H1 (cell line): ENCODE data around the gene SERINC4. TPM values are rescaled to one million over a fixed set of nuclear protein-coding genes. Genes with fewer than 3 reads are reported as not detected.
"Not testable (repeated sequence)": the region's sequence is repeated elsewhere in the genome, so short reads cannot be mapped to it uniquely, and the experiment has no call there.

ENCODE experiments used
- CTCF ChIA-PET: fragments of 300-600 bp; sonication (Branson Sonifier 250); formaldehyde crosslinking; loops from one replicate; lab custom pipeline; 2021; ENCODE audit not compliant: partially characterized antibody; lab: Charles Lee
- POLR2A ChIA-PET: fragments of 300-600 bp; sonication (Branson Sonifier 250); formaldehyde crosslinking; loops from one replicate; lab custom pipeline; 2021; ENCODE audit warnings: inconsistent platforms; ENCODE audit not compliant: partially characterized antibody; lab: Charles Lee
- DNase-seq, 2 experiments: peaks; one replicate each; pipeline versions ENCODE4 v3.0.0 to v3.0.0-alpha.2; 2010 to 2022; ENCODE audit warnings: low spot score in 2 of 2, low read depth in 1 of 2, mixed read lengths in 1 of 2
- FAIRE-seq: peaks from 2 replicates; lab custom pipeline; 2011; peaks lifted over from hg19 to GRCh38; lab: Jason Lieb, UNC
- H2AFZ ChIP-seq: 2 replicates; pipeline ENCODE4 v1.8.1; 2012; ENCODE audit warnings: low read length, inconsistent platforms
- H2AK5ac ChIP-seq: 2 replicates; pipeline ENCODE4 v1.6.1; 2013; ENCODE audit warnings: low read depth, low read length
- H2BK120ac ChIP-seq: replicated peaks from 2 replicates; pipeline ENCODE3; 2013; ENCODE audit warnings: low read depth, low read length, inconsistent platforms
- H2BK12ac ChIP-seq: 2 replicates; pipeline ENCODE4 v1.6.1; 2013; ENCODE audit warnings: low read depth, low read length
- H2BK15ac ChIP-seq: 2 replicates; pipeline ENCODE4 v1.6.1; 2013; ENCODE audit warnings: low read length
- H2BK20ac ChIP-seq: 2 replicates; pipeline ENCODE4 v1.6.1; 2013; ENCODE audit warnings: low read length
- H2BK5ac ChIP-seq: 2 replicates; pipeline ENCODE4 v1.6.1; 2013; ENCODE audit warnings: low read depth, low read length
- H3K14ac ChIP-seq: 2 replicates; pipeline ENCODE4 v1.6.1; 2013; ENCODE audit warnings: inconsistent platforms; ENCODE audit not compliant: insufficient read length
- H3K18ac ChIP-seq: 2 replicates; pipeline ENCODE4 v1.6.1; 2013; ENCODE audit warnings: low read length; ENCODE audit errors: extremely low read depth
- H3K23ac ChIP-seq: 2 replicates; pipeline ENCODE4 v1.6.1; 2013; ENCODE audit warnings: inconsistent platforms; ENCODE audit not compliant: insufficient read length
- H3K23me2 ChIP-seq: 2 replicates; pipeline ENCODE4 v1.6.1; 2013; ENCODE audit warnings: low read depth, low read length
- H3K27ac ChIP-seq: 2 replicates; pipeline ENCODE4 v1.6.1; 2011; ENCODE audit warnings: low read depth, low read length, inconsistent platforms
- H3K27me3 ChIP-seq, 4 experiments: replicated peaks in 1 of 4; 1 replicate in 1 of 4; 2 replicates in 3 of 4; pipeline versions ENCODE4 v1.6.1 to v1.8.1; 2011 to 2013; ENCODE audit warnings: low read length in 3 of 4, mild to moderate bottlenecking in 3 of 4, inconsistent platforms in 2 of 4, mixed read lengths in 2 of 4, moderate library complexity in 1 of 4; ENCODE audit not compliant: control insufficient read depth in 3 of 4, insufficient read depth in 3 of 4; ENCODE audit errors: extremely low read depth in 1 of 4
- H3K36me3 ChIP-seq, 4 experiments: 2 replicates each; pipeline versions ENCODE4 v1.6.1 to v1.8.1; 2011 to 2013; ENCODE audit warnings: mild to moderate bottlenecking in 4 of 4, low read length in 3 of 4, moderate library complexity in 2 of 4, control low read depth in 1 of 4, inconsistent platforms in 1 of 4; ENCODE audit not compliant: insufficient read depth in 4 of 4, control insufficient read depth in 2 of 4
- H3K4ac ChIP-seq: replicated peaks from 2 replicates; pipeline ENCODE3; 2013; ENCODE audit warnings: low read length, low read depth, mixed read lengths, inconsistent platforms; ENCODE audit not compliant: insufficient read length
- H3K4me1 ChIP-seq, 4 experiments: replicated peaks in 1 of 4; 1 replicate in 1 of 4; 2 replicates in 3 of 4; pipeline versions ENCODE4 v1.6.1 to v1.8.1; 2011 to 2013; ENCODE audit warnings: low read length in 3 of 4, inconsistent platforms in 2 of 4, mixed read lengths in 1 of 4; ENCODE audit not compliant: insufficient read depth in 4 of 4, control insufficient read depth in 3 of 4
- H3K4me2 ChIP-seq, 2 experiments: 2 replicates each; pipeline versions ENCODE4 v1.6.1 to v1.8.1; 2011 to 2013; ENCODE audit warnings: low read depth in 2 of 2, low read length in 2 of 2, control low read depth in 1 of 2, inconsistent platforms in 1 of 2, mild to moderate bottlenecking in 1 of 2; ENCODE audit not compliant: insufficient read depth in 1 of 2
- H3K4me3 ChIP-seq, 4 experiments: fragments of 200-600, 300-600 bp in 1 of 4; sonication (generic), shearing (Covaris generic), sonication (Bioruptor Twin) in 1 of 4; 2 replicates each; pipeline versions ENCODE4 v1.5.1 to v1.8.1; 2011 to 2016; ENCODE audit warnings: low read length in 4 of 4, low read depth in 3 of 4, control low read depth in 2 of 4, inconsistent platforms in 2 of 4, mild to moderate bottlenecking in 2 of 4, mixed read lengths in 1 of 4, moderate library complexity in 1 of 4; ENCODE audit not compliant: insufficient read depth in 2 of 4; ENCODE audit errors: extremely low read depth in 1 of 4
- H3K56ac ChIP-seq: replicated peaks from 2 replicates; pipeline ENCODE3; 2013; ENCODE audit warnings: low read depth, mild to moderate bottlenecking, mixed read lengths, low read length, inconsistent platforms; ENCODE audit not compliant: insufficient read length
- H3K79me1 ChIP-seq: 2 replicates; pipeline ENCODE4 v1.6.1; 2013; ENCODE audit warnings: low read depth, low read length, control low read depth
- H3K79me2 ChIP-seq, 2 experiments: 2 replicates each; pipeline versions ENCODE4 v1.6.1 to v1.8.1; 2012 to 2013; ENCODE audit warnings: low read length in 2 of 2, mild to moderate bottlenecking in 2 of 2, inconsistent platforms in 1 of 2; ENCODE audit not compliant: insufficient read depth in 2 of 2, control insufficient read depth in 1 of 2
- H3K9ac ChIP-seq, 4 experiments: replicated peaks in 1 of 4; 1 replicate in 1 of 4; 2 replicates in 3 of 4; pipeline versions ENCODE4 v1.6.1 to v1.8.1; 2011 to 2013; ENCODE audit warnings: low read depth in 3 of 4, low read length in 3 of 4, control low read depth in 2 of 4, mild to moderate bottlenecking in 2 of 4, moderate library complexity in 2 of 4, inconsistent platforms in 1 of 4; ENCODE audit errors: extremely low read depth in 1 of 4
- H3K9me3 ChIP-seq, 2 experiments: 2 replicates each; pipeline versions ENCODE4 v1.6.1 to v1.8.1; 2012 to 2013; ENCODE audit warnings: mild to moderate bottlenecking in 2 of 2, moderate library complexity in 2 of 2, control low read depth in 1 of 2, inconsistent platforms in 1 of 2, low read depth in 1 of 2, low read length in 1 of 2, mixed read lengths in 1 of 2; ENCODE audit not compliant: insufficient read depth in 2 of 2
- H4K20me1 ChIP-seq, 2 experiments: replicated peaks in 1 of 2; 2 replicates each; pipeline versions ENCODE3 to v1.8.1; 2011 to 2013; ENCODE audit warnings: inconsistent platforms in 2 of 2, low read length in 2 of 2, mild to moderate bottlenecking in 1 of 2; ENCODE audit not compliant: insufficient read depth in 2 of 2, control insufficient read depth in 1 of 2
- H4K5ac ChIP-seq: 2 replicates; pipeline ENCODE4 v1.6.1; 2013; ENCODE audit warnings: low read length, low read depth, mixed read lengths, inconsistent platforms; ENCODE audit not compliant: insufficient read length
- H4K8ac ChIP-seq: 2 replicates; pipeline ENCODE4 v1.8.0; 2013; ENCODE audit warnings: mild to moderate bottlenecking, moderate library complexity, low read length, inconsistent platforms; ENCODE audit not compliant: insufficient read depth; ENCODE audit errors: extremely low read depth
- H4K91ac ChIP-seq: replicated peaks from 2 replicates; pipeline ENCODE3; 2013; ENCODE audit warnings: low read length, mixed read lengths, inconsistent platforms; ENCODE audit not compliant: insufficient read length
- RNF2 ChIP-seq: fragments of 200-900, 300-1000 bp; sonication (generic); IDR thresholded peaks from 2 replicates; pipeline ENCODE4 v1.7.1; 2016; ENCODE audit warnings: borderline replicate concordance, low read depth, mild to moderate bottlenecking, antibody characterized with exemption, low read length; ENCODE audit not compliant: poor library complexity, severe bottlenecking; ENCODE audit errors: missing control alignments
- WGBS, 2 experiments: shearing (Covaris generic) in 1 of 2; methylation state at CpG; one replicate each; pipeline versions ENCODE4 v1.1.6 to v1.1.7; 2013 to 2015; ENCODE audit warnings: low lambda C conversion rate in 2 of 2, mixed read lengths in 2 of 2, inconsistent platforms in 1 of 2, low coverage in 1 of 2, missing lambda C conversion rate in 1 of 2; ENCODE audit not compliant: insufficient replicate concordance in 2 of 2, insufficient coverage in 1 of 2, insufficient read length in 1 of 2; ENCODE audit errors: extremely low coverage in 1 of 2, missing lambda C conversion rate in 1 of 2; 5-methylcytosine and 5-hydroxymethylcytosine counted together
- polyA plus RNA-seq, 7 experiments: library from polyadenylated mRNA; depleted of rRNA in 3 of 7; stranded (reverse) in 5 of 7; unstranded in 2 of 7; fragments of >200 nt in 5 of 7; fragments of 200-250 nt in 2 of 7; gene quantifications; 1 replicate in 5 of 7; 2 replicates in 1 of 7; 4 replicates in 1 of 7; pipeline versions ENCODE4 v1.2.1 to v1.2.3, GENCODE V29; 2011 to 2013; ENCODE audit warnings: missing spikeins in 2 of 7, mixed read lengths in 2 of 7
- total RNA-seq: library from RNA; stranded (reverse); fragmentation: NEBNext Ultra II Directional; extraction: Animal tissue kit (Norgen Biotek cat#: 25700); gene quantifications from 2 replicates; pipeline ENCODE4 v1.2.1, GENCODE V29; 2021

The SERINC4 gene
- total and polyA plus RNA-seq, 2 of the 8 experiments (the other 6 are each of a cell fraction or from before 2014, with no cell fraction given): 0.08 TPM; not detected in 1

GRCh38 chr15:43825305-43825704 is 25.3 kb upstream of the SERINC4 start:
- DNase-seq: not testable (repeated sequence)
- peaks cover 0 to 16% (median 4%) of the 10 kb centered on the region in 4 experiments; a peak in 4 of 7 replicates for H3K27me3 ChIP-seq
- peak; percentile 6 for TF ChIP-seq RNF2
- TF ChIP-seq, all 59 proteins: peak for 1; not testable (repeated sequence) for 58
- H4K91ac ChIP-seq, H3K79me1 ChIP-seq, H2AFZ ChIP-seq, H3K4me1 ChIP-seq, FAIRE-seq, CTCF ChIA-PET, H3K23ac ChIP-seq, H2BK12ac ChIP-seq, H3K4me3 ChIP-seq, H4K20me1 ChIP-seq, H2AK5ac ChIP-seq, H2BK5ac ChIP-seq, H3K4me2 ChIP-seq, H3K14ac ChIP-seq, H3K27ac ChIP-seq, H2BK20ac ChIP-seq, H3K56ac ChIP-seq, H2BK15ac ChIP-seq, H3K36me3 ChIP-seq, H2BK120ac ChIP-seq, H3K23me2 ChIP-seq, H3K18ac ChIP-seq, H3K9ac ChIP-seq, H3K4ac ChIP-seq, H4K5ac ChIP-seq, H4K8ac ChIP-seq, H3K9me3 ChIP-seq: not testable (repeated sequence)
- WGBS, 2 experiments: 93% methylated on average over 11 of the region's 11 CpGs; no CpG with 5 or more reads in 1 of the 2 experiments
- peaks cover 3 to 28% of the 10 kb centered on the region in 2 experiments for H3K79me2 ChIP-seq
- POLR2A ChIA-PET: interaction anchor here (1.3 to 3.2 kb wide), 5 partner anchors 24 to 49 kb away, joined by 3 to 22 read pairs (median 10); partner anchors contain the start of genes ELL3, HYPK and SERINC4
